A549 (cell line): ENCODE results near the gene TMEM207. TPM values are rescaled to one million over a fixed set of nuclear protein-coding genes. Genes with fewer than 3 reads are reported as not detected.

Experiments used
- ATAC-seq, 2 experiments: fragments of 200-7000 bp in 1 of 2; fragments of >200 bp in 1 of 2; cut with Nextera tagmentation in 1 of 2; cut with Tn5 transposase in 1 of 2; 3 replicates each; pipeline versions ENCODE4 v1.8.0 to v1.9.1; 2018 to 2020; ENCODE audit warnings: mild to moderate bottlenecking in 1 of 2, moderate library complexity in 1 of 2
- CTCF ChIA-PET: fragments of 300-600 bp; sonication (Branson Sonifier 250); formaldehyde crosslinking; extraction: SDS; loops from one replicate; lab custom pipeline; 2021; ENCODE audit warnings: antibody characterized with exemption, inconsistent platforms; lab: Yijun Ruan, JAX
- POLR2A ChIA-PET: fragments of 350-600 bp; formaldehyde crosslinking; extraction: SDS; loops from one replicate; lab custom pipeline; 2021; ENCODE audit warnings: antibody characterized with exemption, inconsistent platforms; lab: Yijun Ruan, JAX
- DNase-seq, 2 experiments: peaks; one replicate each; pipeline versions ENCODE4 v3.0.0 to v3.0.0-alpha.2; 2011 to 2016; ENCODE audit warnings: low read depth in 1 of 2, low spot score in 1 of 2
- FAIRE-seq: peaks from 2 replicates; lab custom pipeline; 2011; peaks lifted over from hg19 to GRCh38; lab: Jason Lieb, UNC
- H3K27ac ChIP-seq, 2 experiments: fragments of >200 bp; sonication (Bioruptor Twin); formaldehyde crosslinking; 3 replicates each; pipeline ENCODE4 v1.5.1; 2016 to 2017
- H3K4me1 ChIP-seq: fragments of >200 bp; sonication (Bioruptor Twin); formaldehyde crosslinking; 3 replicates; pipeline ENCODE4 v1.6.1; 2016
- H3K4me2 ChIP-seq: fragments of >200 bp; sonication (Bioruptor Twin); formaldehyde crosslinking; 3 replicates; pipeline ENCODE4 v1.6.1; 2016
- H3K4me3 ChIP-seq: fragments of >200 bp; sonication (Bioruptor Twin); formaldehyde crosslinking; 3 replicates; pipeline ENCODE4 v1.5.1; 2016
- H3K9me3 ChIP-seq: fragments of >200 bp; sonication (Bioruptor Twin); formaldehyde crosslinking; 3 replicates; pipeline ENCODE4 v1.6.1; 2016
- CEBPB ChIP-seq, 2 experiments: fragments of >200 bp in 1 of 2; sonication (Bioruptor Twin) in 1 of 2; formaldehyde crosslinking in 1 of 2; IDR thresholded peaks; 2 replicates each; pipeline ENCODE4 v1.6.1; 2012 to 2016
- ESRRA ChIP-seq: fragments of 150-350 bp; IDR thresholded peaks from 2 replicates; pipeline ENCODE4 v1.6.1; 2014; ENCODE audit warnings: mild to moderate bottlenecking, low read length, borderline replicate concordance
- FOSL2 ChIP-seq, 2 experiments: fragments of 450-650 bp in 1 of 2; fragments of >200 bp in 1 of 2; sonication (Bioruptor Twin) in 1 of 2; formaldehyde crosslinking; IDR thresholded peaks; 2 replicates each; pipeline versions ENCODE4 v1.5.0 to v1.6.1; 2016 to 2020; ENCODE audit warnings: mild to moderate bottlenecking in 1 of 2, moderate library complexity in 1 of 2
- HDAC2 ChIP-seq: fragments of 200-600 bp; sonication (generic); IDR thresholded peaks from 2 replicates; pipeline ENCODE4 v1.6.1; 2016
- HEYL ChIP-seq: fragments of 250-450 bp; sonication (Bioruptor Pico); IDR thresholded peaks from 2 replicates; pipeline ENCODE4 v1.8.0; 2021; ENCODE audit warnings: mild to moderate bottlenecking, moderate library complexity
- HOXB13 ChIP-seq: fragments of 250-450 bp; sonication (Bioruptor Pico); IDR thresholded peaks from 2 replicates; pipeline ENCODE4 v1.5.0; 2020; ENCODE audit warnings: low read depth, mild to moderate bottlenecking, moderate library complexity
- HOXB5 ChIP-seq: fragments of 250-450 bp; sonication (Bioruptor Pico); IDR thresholded peaks from 2 replicates; pipeline ENCODE4 v1.5.0; 2020; ENCODE audit warnings: mild to moderate bottlenecking, moderate library complexity
- JUNB ChIP-seq: fragments of >200 bp; sonication (Bioruptor Twin); formaldehyde crosslinking; IDR thresholded peaks from 2 replicates; pipeline ENCODE4 v1.6.1; 2016
- KDM5A ChIP-seq: fragments of 200-600 bp; sonication (generic); IDR thresholded peaks from 2 replicates; pipeline ENCODE4 v1.6.1; 2016; ENCODE audit warnings: antibody characterized with exemption, mild to moderate bottlenecking
- MAFK ChIP-seq: fragments of 450-650 bp; IDR thresholded peaks from 2 replicates; pipeline ENCODE4 v1.6.1; 2014; ENCODE audit not compliant: partially characterized antibody
- NPAS2 ChIP-seq: fragments of 250-450 bp; sonication (Bioruptor Pico); IDR thresholded peaks from 2 replicates; pipeline ENCODE4 v1.8.0; 2022; ENCODE audit warnings: mild to moderate bottlenecking, moderate library complexity, borderline replicate concordance
- PHF8 ChIP-seq: fragments of 200-600 bp; sonication (generic); IDR thresholded peaks from 2 replicates; pipeline ENCODE4 v1.6.1; 2016; ENCODE audit warnings: low read depth, mild to moderate bottlenecking, antibody characterized with exemption, moderate library complexity, borderline replicate concordance
- POLR2AphosphoS2 ChIP-seq: conservative IDR thresholded peaks from 2 replicates; pipeline ENCODE4 v1.6.1; 2012; ENCODE audit warnings: low read length, improper control_type of control experiment, inconsistent platforms
- RCOR1 ChIP-seq: fragments of 150-350 bp; IDR thresholded peaks from 2 replicates; pipeline ENCODE4 v1.6.1; 2014; ENCODE audit warnings: antibody characterized with exemption, low read length, low read depth
- TP53 ChIP-seq: fragments of 250-450 bp; sonication (Bioruptor Pico); IDR thresholded peaks from 2 replicates; pipeline ENCODE4 v1.5.0; 2021; ENCODE audit warnings: mild to moderate bottlenecking, moderate library complexity
- ZC3H11A ChIP-seq: fragments of 450-650 bp; IDR thresholded peaks from 2 replicates; pipeline ENCODE4 v1.6.1; 2014; ENCODE audit warnings: antibody characterized with exemption, mild to moderate bottlenecking
- ZFP36 ChIP-seq: fragments of 450-650 bp; IDR thresholded peaks from 2 replicates; pipeline ENCODE4 v1.6.1; 2014; ENCODE audit warnings: borderline replicate concordance; ENCODE audit not compliant: partially characterized antibody
- WGBS: methylation state at CpG from one replicate; pipeline ENCODE4 v1.1.6; 2017; ENCODE audit errors: missing lambda C conversion rate; 5-methylcytosine and 5-hydroxymethylcytosine counted together
- polyA plus RNA-seq, 4 experiments: library from polyadenylated mRNA; depleted of rRNA in 3 of 4; stranded (reverse); fragments of >200 nt; fragmentation: RNase III in 1 of 4; extraction: RNeasy Plus Mini Kit Qiagen cat#74134 plus additional on column Dnase treatment in 1 of 4; gene quantifications; 2 replicates in 3 of 4; 3 replicates in 1 of 4; pipeline ENCODE4 v1.2.3, GENCODE V29; 2011 to 2017
- TF ChIP-seq, protein P1 (sequence below): fragments of 250-450 bp; sonication (Bioruptor Pico); IDR thresholded peaks from 2 replicates; pipeline ENCODE4 v1.5.0; 2020; ENCODE audit warnings: low read depth, mild to moderate bottlenecking, moderate library complexity
- TF ChIP-seq, protein P2 (sequence below): fragments of >200 bp; sonication (Bioruptor Twin); formaldehyde crosslinking; IDR thresholded peaks from 2 replicates; pipeline ENCODE4 v1.6.1; 2016
- TF ChIP-seq, protein P3 (sequence below): fragments of 250-450 bp; sonication (Bioruptor Pico); IDR thresholded peaks from 2 replicates; pipeline ENCODE4 v1.5.0; 2021; ENCODE audit warnings: mild to moderate bottlenecking, moderate library complexity, borderline replicate concordance

The TMEM207 gene
- polyA plus RNA-seq, 2 of the 4 experiments (the other 2 are of a cell fraction) = not detected

DNA sequence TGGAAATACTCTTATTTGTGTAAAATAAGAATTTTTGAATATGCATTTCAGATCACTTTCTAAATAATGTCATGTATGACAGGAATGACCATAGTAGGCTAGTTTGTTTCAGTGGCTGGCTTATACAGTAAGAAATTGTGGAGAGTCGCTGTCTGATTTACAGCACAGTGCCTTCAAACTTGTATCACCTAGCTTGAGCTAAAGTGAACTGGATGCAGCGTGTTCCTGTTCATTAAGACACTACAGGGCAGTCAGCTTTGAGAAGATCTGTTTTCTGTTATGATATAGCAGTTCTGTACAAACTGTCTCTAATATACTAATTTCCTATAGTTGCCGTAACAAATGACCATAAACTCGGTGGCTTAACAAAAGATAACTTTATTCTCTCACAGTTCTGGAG, 51.8 kb downstream of the TMEM207 start:
- FAIRE-seq (no peak), ATAC-seq (no peak), DNase-seq (no peak)
- Histone ChIP-seq H3K4me1 (no peaks in the 10 kb centered on the region), H3K27ac (no peak overlapping the region), H3K9me3 (no peaks in the 10 kb centered on the region), H3K4me3 (no peak overlapping the region), H3K4me2 (no peak overlapping the region)
- TF ChIP-seq, protein P1, sequence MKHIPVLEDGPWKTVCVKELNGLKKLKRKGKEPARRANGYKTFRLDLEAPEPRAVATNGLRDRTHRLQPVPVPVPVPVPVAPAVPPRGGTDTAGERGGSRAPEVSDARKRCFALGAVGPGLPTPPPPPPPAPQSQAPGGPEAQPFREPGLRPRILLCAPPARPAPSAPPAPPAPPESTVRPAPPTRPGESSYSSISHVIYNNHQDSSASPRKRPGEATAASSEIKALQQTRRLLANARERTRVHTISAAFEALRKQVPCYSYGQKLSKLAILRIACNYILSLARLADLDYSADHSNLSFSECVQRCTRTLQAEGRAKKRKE = no peak
- TF ChIP-seq RCOR1 = no peak
- ChIA-PET POLR2A (no interaction called here), CTCF (no interaction called here)
- WGBS = 75% methylated on average over 4 of the region's 4 CpGs

DNA sequence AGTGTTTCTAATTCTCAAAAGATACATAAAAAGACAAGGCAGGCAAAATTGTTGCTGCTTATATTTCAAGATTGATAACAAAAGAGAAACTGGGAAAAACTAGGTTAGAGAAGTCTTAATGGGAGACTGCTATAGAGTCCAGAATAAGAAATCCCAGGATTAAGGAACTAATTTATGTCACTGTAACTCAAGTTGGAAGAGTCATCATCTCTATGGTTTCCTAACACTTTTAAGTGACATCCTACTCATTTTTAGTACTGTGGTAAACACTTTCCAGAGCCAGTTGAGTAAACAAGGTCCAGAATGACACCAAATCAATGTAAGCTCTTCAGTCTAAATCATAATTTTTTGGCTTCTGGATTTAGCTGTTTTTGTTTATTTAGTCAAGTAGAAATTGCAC, 53.7 kb downstream of the TMEM207 start:
- Histone ChIP-seq H3K4me1 (no peaks in the 10 kb centered on the region), H3K27ac (no peak overlapping the region), H3K4me2 (no peak overlapping the region), H3K4me3 (no peak overlapping the region), H3K9me3 (no peaks in the 10 kb centered on the region)
- no peak for DNase-seq
- ATAC-seq = no peak
- ChIA-PET POLR2A (no interaction called here), CTCF (no interaction called here)
- no peak for TF ChIP-seq MAFK
- no peak for TF ChIP-seq JUNB
- TF ChIP-seq HOXB13 (CRISPR knock-in tag) = no peak
- no peak for TF ChIP-seq HEYL
- no peak for TF ChIP-seq TP53
- TF ChIP-seq CEBPB (IDR thresholded peaks at IDR 0.05) = no peak
- TF ChIP-seq, protein P2, sequence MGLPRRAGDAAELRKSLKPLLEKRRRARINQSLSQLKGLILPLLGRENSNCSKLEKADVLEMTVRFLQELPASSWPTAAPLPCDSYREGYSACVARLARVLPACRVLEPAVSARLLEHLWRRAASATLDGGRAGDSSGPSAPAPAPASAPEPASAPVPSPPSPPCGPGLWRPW = no peak
- TF ChIP-seq POLR2AphosphoS2 = no peak
- TF ChIP-seq ESRRA = no peak
- no peak for TF ChIP-seq RCOR1
- no peak for TF ChIP-seq PHF8
- no peak for TF ChIP-seq HOXB5
- no peak for TF ChIP-seq HDAC2
- no peak for TF ChIP-seq KDM5A
- TF ChIP-seq FOSL2 (IDR thresholded peaks at IDR 0.05) = no peak
- TF ChIP-seq FOSL2 (CRISPR knock-in tag; IDR thresholded peaks at IDR 0.05) = no peak
- no peak for FAIRE-seq

DNA sequence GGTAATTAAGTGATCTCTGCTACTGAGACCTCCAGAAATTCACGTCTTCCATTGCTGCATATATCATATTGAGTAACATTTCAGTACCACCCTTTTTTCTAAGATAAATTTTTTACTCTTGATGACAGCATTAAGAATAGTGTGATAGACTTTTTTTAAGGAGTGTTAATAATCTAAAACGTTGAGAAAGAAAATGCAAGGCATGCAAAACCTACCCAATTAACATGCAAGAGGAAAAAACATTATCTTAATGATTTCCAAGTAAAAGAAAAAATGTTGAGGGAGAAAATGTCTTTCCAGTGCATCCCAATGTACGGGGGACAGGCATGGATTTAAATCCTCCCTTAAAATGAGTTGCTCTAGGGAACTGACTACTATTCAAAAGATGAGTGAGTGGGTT, 61.0 kb downstream of the TMEM207 start:
- POLR2A ChIA-PET = no interaction called here
- H3K4me1 ChIP-seq = peaks cover 33% of the 10 kb centered on the region
- no peak overlapping the region for H3K4me2 ChIP-seq
- H3K9me3 ChIP-seq = no peaks in the 10 kb centered on the region
- peak overlapping the region in 1 of 2 experiments; percentile 87; a peak in 3 of 6 replicates for H3K27ac ChIP-seq
- TF ChIP-seq NPAS2 (CRISPR knock-in tag) (no peak), HDAC2 (no peak), HOXB5 (no peak), RCOR1 (no peak), ZFP36 (no peak), MAFK (peak; percentile 39), ZC3H11A (no peak)
- TF ChIP-seq, protein P3, sequence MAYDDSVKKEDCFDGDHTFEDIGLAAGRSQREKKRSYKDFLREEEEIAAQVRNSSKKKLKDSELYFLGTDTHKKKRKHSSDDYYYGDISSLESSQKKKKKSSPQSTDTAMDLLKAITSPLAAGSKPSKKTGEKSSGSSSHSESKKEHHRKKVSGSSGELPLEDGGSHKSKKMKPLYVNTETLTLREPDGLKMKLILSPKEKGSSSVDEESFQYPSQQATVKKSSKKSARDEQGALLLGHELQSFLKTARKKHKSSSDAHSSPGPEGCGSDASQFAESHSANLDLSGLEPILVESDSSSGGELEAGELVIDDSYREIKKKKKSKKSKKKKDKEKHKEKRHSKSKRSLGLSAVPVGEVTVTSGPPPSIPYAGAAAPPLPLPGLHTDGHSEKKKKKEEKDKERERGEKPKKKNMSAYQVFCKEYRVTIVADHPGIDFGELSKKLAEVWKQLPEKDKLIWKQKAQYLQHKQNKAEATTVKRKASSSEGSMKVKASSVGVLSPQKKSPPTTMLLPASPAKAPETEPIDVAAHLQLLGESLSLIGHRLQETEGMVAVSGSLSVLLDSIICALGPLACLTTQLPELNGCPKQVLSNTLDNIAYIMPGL = no peak
- TF ChIP-seq, protein P2 = no peak
- TF ChIP-seq, all 56 proteins: peak for 1
- CTCF ChIA-PET = interaction anchor here (0.7 to 1.7 kb wide), 2 partner anchors 28 to 66 kb away, joined by 3 read pairs; partner anchors contain the start of gene CLDN1
- no peak overlapping the region for H3K4me3 ChIP-seq
- ATAC-seq = no peak
- WGBS = 77% methylated on average over 3 of the region's 3 CpGs
- no peak for FAIRE-seq
- no peak for DNase-seq
